A673 (cell line): ENCODE measurements around the gene IGF1.

Source experiments
- CTCF ChIP-seq: fragments of 300-800, 200-600 bp; sonication (generic); conservative IDR thresholded peaks from 2 replicates; pipeline ENCODE4 v1.5.1; 2017; ENCODE audit warnings: low read depth, mild to moderate bottlenecking, antibody characterized with exemption, low read length, moderate library complexity, mixed read lengths
- EZH2 ChIP-seq: fragments of 200-600 bp; sonication (generic); IDR thresholded peaks from 2 replicates; pipeline ENCODE4 v1.6.1; 2017; ENCODE audit warnings: borderline replicate concordance, low read depth, mild to moderate bottlenecking, mixed read lengths, antibody characterized with exemption, low read length; ENCODE audit not compliant: poor library complexity, severe bottlenecking

DNA sequence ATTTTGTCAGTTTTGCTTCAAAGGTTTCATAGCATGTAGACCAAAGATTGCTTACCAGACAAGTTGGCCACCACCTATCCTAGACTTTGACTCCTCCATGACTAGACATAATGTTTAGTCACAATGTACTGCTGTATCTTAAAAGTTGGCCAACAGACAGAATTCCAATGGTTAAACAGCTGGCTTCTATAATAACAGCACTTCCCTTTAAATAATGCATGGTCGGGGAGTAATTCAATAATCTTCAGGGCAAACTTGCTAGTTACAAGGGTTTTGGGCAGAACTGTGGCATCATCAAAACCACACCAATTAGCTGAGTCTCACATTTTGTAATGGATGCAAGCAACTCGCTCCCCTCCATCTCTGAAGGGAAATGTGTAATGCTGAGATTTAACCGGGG lies 56.9 kb downstream of the IGF1 start:
- TF ChIP-seq EZH2 (no peak), CTCF (no peak)
